ENCODE results near the gene AMOTL1. TPM values are rescaled to one million over a fixed set of nuclear protein-coding genes. Genes with fewer than 3 reads are reported as not detected.

AMOTL1 gene
- polyA plus RNA-seq, 1 donor (not counting 4 experiments of a cell fraction or from before 2014, with no cell fraction given), result 86.5 TPM

DNA sequence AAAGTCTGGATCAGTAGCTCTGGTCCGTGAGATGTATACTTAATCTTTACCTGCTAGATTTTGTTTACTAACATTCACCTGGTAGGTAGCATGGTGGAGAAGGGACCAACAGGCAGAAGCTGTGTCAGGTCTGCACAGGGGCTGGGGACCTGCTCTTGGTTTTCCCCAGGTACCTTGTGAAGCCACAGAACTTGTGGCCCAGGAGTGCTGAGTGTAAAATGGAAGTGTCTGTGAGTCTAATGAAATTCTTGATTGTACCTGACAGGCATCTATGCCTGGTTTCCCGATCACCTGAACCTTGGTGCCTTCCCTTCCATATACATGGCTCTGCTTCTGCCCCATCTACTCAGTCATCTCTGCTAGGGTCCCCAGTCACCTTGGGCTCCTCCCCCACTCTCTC is 110.8 kb downstream of the AMOTL1 start:
- TF ChIP-seq EZH2 (IDR thresholded peaks at IDR 0.05; ENCODE audit: low read length), result no peak
- TF ChIP-seq, protein P1, sequence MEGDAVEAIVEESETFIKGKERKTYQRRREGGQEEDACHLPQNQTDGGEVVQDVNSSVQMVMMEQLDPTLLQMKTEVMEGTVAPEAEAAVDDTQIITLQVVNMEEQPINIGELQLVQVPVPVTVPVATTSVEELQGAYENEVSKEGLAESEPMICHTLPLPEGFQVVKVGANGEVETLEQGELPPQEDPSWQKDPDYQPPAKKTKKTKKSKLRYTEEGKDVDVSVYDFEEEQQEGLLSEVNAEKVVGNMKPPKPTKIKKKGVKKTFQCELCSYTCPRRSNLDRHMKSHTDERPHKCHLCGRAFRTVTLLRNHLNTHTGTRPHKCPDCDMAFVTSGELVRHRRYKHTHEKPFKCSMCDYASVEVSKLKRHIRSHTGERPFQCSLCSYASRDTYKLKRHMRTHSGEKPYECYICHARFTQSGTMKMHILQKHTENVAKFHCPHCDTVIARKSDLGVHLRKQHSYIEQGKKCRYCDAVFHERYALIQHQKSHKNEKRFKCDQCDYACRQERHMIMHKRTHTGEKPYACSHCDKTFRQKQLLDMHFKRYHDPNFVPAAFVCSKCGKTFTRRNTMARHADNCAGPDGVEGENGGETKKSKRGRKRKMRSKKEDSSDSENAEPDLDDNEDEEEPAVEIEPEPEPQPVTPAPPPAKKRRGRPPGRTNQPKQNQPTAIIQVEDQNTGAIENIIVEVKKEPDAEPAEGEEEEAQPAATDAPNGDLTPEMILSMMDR (optimal IDR thresholded peaks at IDR 0.05 in 1 of 3, IDR thresholded peaks at IDR 0.05 in 1 of 3, conservative IDR thresholded peaks at IDR 0.05 in 1 of 3; ENCODE audit: extremely low read depth in 1 of 3, insufficient read depth in 2 of 3, low read length in 3 of 3), result no peak
- peaks cover 3% of the 10 kb centered on the region for H3K9me1 ChIP-seq (ENCODE audit: control insufficient read depth, extremely low read depth, insufficient read depth, low read length)
- no peak overlapping the region for H2AFZ ChIP-seq (ENCODE audit: control insufficient read depth, low read length)
- peaks cover 41% of the 10 kb centered on the region for H3K4me1 ChIP-seq (ENCODE audit: control insufficient read depth, extremely low read depth, insufficient read depth, low read length)
- no peak for FAIRE-seq
- no peak overlapping the region for H3K27ac ChIP-seq (ENCODE audit: control insufficient read depth, insufficient read depth, low read length)
- no peak overlapping the region for H3K9ac ChIP-seq (ENCODE audit: control insufficient read depth, extremely low read depth, insufficient read depth, low read length)
- no peak overlapping the region for H3K4me2 ChIP-seq (ENCODE audit: control insufficient read depth, extremely low read depth, insufficient read depth, low read depth, low read length)
- H3K9me3 ChIP-seq (ENCODE audit: control insufficient read depth, low read depth, low read length), result no peaks in the 10 kb centered on the region
- peaks cover 8% of the 10 kb centered on the region for H3K79me2 ChIP-seq (ENCODE audit: control insufficient read depth, insufficient read depth, low read length)
- dilution Hi-C loops (cut with MboI; ENCODE audit: extremely low pct_ligation_motif_present, low sequenced_read_pairs), result no loop called here
- no peak for DNase-seq (ENCODE audit: low read depth, low spot score)
- H3K27me3 ChIP-seq (ENCODE audit: control insufficient read depth, extremely low read depth, insufficient read depth, low read length), result no peaks in the 10 kb centered on the region
- peaks cover 35 to 57% of the 10 kb centered on the region in 2 experiments for H3K36me3 ChIP-seq (ENCODE audit: control insufficient read depth in 2 of 2, extremely low read depth in 1 of 2, insufficient read depth in 2 of 2, low read length in 2 of 2)
- no peak overlapping the region for H3K4me3 ChIP-seq (ENCODE audit: control insufficient read depth in 2 of 3, extremely low read depth in 1 of 3, insufficient read depth in 2 of 3, low read depth in 1 of 3, low read length in 3 of 3)
- peaks cover 5% of the 10 kb centered on the region for H4K20me1 ChIP-seq (ENCODE audit: control insufficient read depth, extremely low read depth, insufficient read depth, low read length)

DNA sequence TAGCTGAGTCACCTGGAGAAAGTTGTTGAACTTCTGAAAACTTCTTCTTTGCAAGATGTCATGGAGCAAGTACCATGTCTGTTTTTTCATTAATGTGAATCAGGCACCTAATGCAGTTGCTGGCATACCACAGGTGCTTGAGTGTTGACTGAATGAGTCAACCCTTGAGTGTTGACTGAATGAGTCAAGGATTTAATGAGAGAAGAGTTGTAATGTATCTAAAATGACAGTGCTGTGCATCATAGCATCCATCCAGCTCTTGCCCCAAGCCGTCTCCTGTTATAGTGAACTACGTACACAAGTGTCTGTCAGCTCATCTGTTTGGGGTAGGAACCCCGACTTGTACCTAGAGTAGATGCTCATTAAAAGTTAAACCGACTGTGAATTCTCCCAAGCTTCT is 112.1 kb downstream of the AMOTL1 start:
- peaks cover 8% of the 10 kb centered on the region for H3K79me2 ChIP-seq (ENCODE audit: control insufficient read depth, insufficient read depth, low read length)
- H3K4me1 ChIP-seq (ENCODE audit: control insufficient read depth, extremely low read depth, insufficient read depth, low read length), result peaks cover 52% of the 10 kb centered on the region
- TF ChIP-seq, protein P1 (optimal IDR thresholded peaks at IDR 0.05 in 1 of 3, IDR thresholded peaks at IDR 0.05 in 1 of 3, conservative IDR thresholded peaks at IDR 0.05 in 1 of 3; ENCODE audit: extremely low read depth in 1 of 3, insufficient read depth in 2 of 3, low read length in 3 of 3), result no peak
- no peak for TF ChIP-seq EZH2 (IDR thresholded peaks at IDR 0.05; ENCODE audit: low read length)
- FAIRE-seq (peak; percentile 90), DNase-seq (ENCODE audit: low read depth, low spot score) (peak; percentile 58)
- H3K4me3 ChIP-seq (ENCODE audit: control insufficient read depth in 2 of 3, extremely low read depth in 1 of 3, insufficient read depth in 2 of 3, low read depth in 1 of 3, low read length in 3 of 3), result no peak overlapping the region
- no peak overlapping the region for H2AFZ ChIP-seq (ENCODE audit: control insufficient read depth, low read length)
- H3K9me1 ChIP-seq (ENCODE audit: control insufficient read depth, extremely low read depth, insufficient read depth, low read length), result peaks cover 3% of the 10 kb centered on the region
- H3K9me3 ChIP-seq (ENCODE audit: control insufficient read depth, low read depth, low read length), result no peaks in the 10 kb centered on the region
- peaks cover 37 to 59% of the 10 kb centered on the region in 2 experiments for H3K36me3 ChIP-seq (ENCODE audit: control insufficient read depth in 2 of 2, extremely low read depth in 1 of 2, insufficient read depth in 2 of 2, low read length in 2 of 2)
- no peak overlapping the region for H3K27ac ChIP-seq (ENCODE audit: control insufficient read depth, insufficient read depth, low read length)
- no peak overlapping the region for H3K9ac ChIP-seq (ENCODE audit: control insufficient read depth, extremely low read depth, insufficient read depth, low read length)
- H4K20me1 ChIP-seq (ENCODE audit: control insufficient read depth, extremely low read depth, insufficient read depth, low read length), result peaks cover 7% of the 10 kb centered on the region
- H3K27me3 ChIP-seq (ENCODE audit: control insufficient read depth, extremely low read depth, insufficient read depth, low read length), result no peaks in the 10 kb centered on the region
- dilution Hi-C loops (cut with MboI; ENCODE audit: extremely low pct_ligation_motif_present, low sequenced_read_pairs), result no loop called here
- H3K4me2 ChIP-seq (ENCODE audit: control insufficient read depth, extremely low read depth, insufficient read depth, low read depth, low read length), result no peak overlapping the region

Data from keratinocyte (primary cell).